H1 (cell line): Measurements from ENCODE around the gene RMC1. TPM values are rescaled to one million over a fixed set of nuclear protein-coding genes. Genes with fewer than 3 reads are reported as not detected.

Source experiments
- CTCF ChIA-PET: fragments of 300-600 bp; sonication (Branson Sonifier 250); formaldehyde crosslinking; loops from one replicate; lab custom pipeline; 2021; ENCODE audit not compliant: partially characterized antibody; lab: Charles Lee
- POLR2A ChIA-PET: fragments of 300-600 bp; sonication (Branson Sonifier 250); formaldehyde crosslinking; loops from one replicate; lab custom pipeline; 2021; ENCODE audit warnings: inconsistent platforms; ENCODE audit not compliant: partially characterized antibody; lab: Charles Lee
- DNase-seq, 2 experiments: peaks; one replicate each; pipeline versions ENCODE4 v3.0.0 to v3.0.0-alpha.2; 2010 to 2022; ENCODE audit warnings: low spot score in 2 of 2, low read depth in 1 of 2, mixed read lengths in 1 of 2
- FAIRE-seq: peaks from 2 replicates; lab custom pipeline; 2011; peaks lifted over from hg19 to GRCh38; lab: Jason Lieb, UNC
- H2AFZ ChIP-seq: 2 replicates; pipeline ENCODE4 v1.8.1; 2012; ENCODE audit warnings: low read length, inconsistent platforms
- H2AK5ac ChIP-seq: 2 replicates; pipeline ENCODE4 v1.6.1; 2013; ENCODE audit warnings: low read depth, low read length
- H2BK120ac ChIP-seq: replicated peaks from 2 replicates; pipeline ENCODE3; 2013; ENCODE audit warnings: low read depth, low read length, inconsistent platforms
- H2BK12ac ChIP-seq: 2 replicates; pipeline ENCODE4 v1.6.1; 2013; ENCODE audit warnings: low read depth, low read length
- H2BK15ac ChIP-seq: 2 replicates; pipeline ENCODE4 v1.6.1; 2013; ENCODE audit warnings: low read length
- H2BK20ac ChIP-seq: 2 replicates; pipeline ENCODE4 v1.6.1; 2013; ENCODE audit warnings: low read length
- H2BK5ac ChIP-seq: 2 replicates; pipeline ENCODE4 v1.6.1; 2013; ENCODE audit warnings: low read depth, low read length
- H3K14ac ChIP-seq: 2 replicates; pipeline ENCODE4 v1.6.1; 2013; ENCODE audit warnings: inconsistent platforms; ENCODE audit not compliant: insufficient read length
- H3K18ac ChIP-seq: 2 replicates; pipeline ENCODE4 v1.6.1; 2013; ENCODE audit warnings: low read length; ENCODE audit errors: extremely low read depth
- H3K23ac ChIP-seq: 2 replicates; pipeline ENCODE4 v1.6.1; 2013; ENCODE audit warnings: inconsistent platforms; ENCODE audit not compliant: insufficient read length
- H3K23me2 ChIP-seq: 2 replicates; pipeline ENCODE4 v1.6.1; 2013; ENCODE audit warnings: low read depth, low read length
- H3K27ac ChIP-seq: 2 replicates; pipeline ENCODE4 v1.6.1; 2011; ENCODE audit warnings: low read depth, low read length, inconsistent platforms
- H3K27me3 ChIP-seq, 4 experiments: replicated peaks in 1 of 4; 1 replicate in 1 of 4; 2 replicates in 3 of 4; pipeline versions ENCODE4 v1.6.1 to v1.8.1; 2011 to 2013; ENCODE audit warnings: low read length in 3 of 4, mild to moderate bottlenecking in 3 of 4, inconsistent platforms in 2 of 4, mixed read lengths in 2 of 4, moderate library complexity in 1 of 4; ENCODE audit not compliant: control insufficient read depth in 3 of 4, insufficient read depth in 3 of 4; ENCODE audit errors: extremely low read depth in 1 of 4
- H3K36me3 ChIP-seq, 4 experiments: 2 replicates each; pipeline versions ENCODE4 v1.6.1 to v1.8.1; 2011 to 2013; ENCODE audit warnings: mild to moderate bottlenecking in 4 of 4, low read length in 3 of 4, moderate library complexity in 2 of 4, control low read depth in 1 of 4, inconsistent platforms in 1 of 4; ENCODE audit not compliant: insufficient read depth in 4 of 4, control insufficient read depth in 2 of 4
- H3K4ac ChIP-seq: replicated peaks from 2 replicates; pipeline ENCODE3; 2013; ENCODE audit warnings: low read length, low read depth, mixed read lengths, inconsistent platforms; ENCODE audit not compliant: insufficient read length
- H3K4me1 ChIP-seq, 4 experiments: replicated peaks in 1 of 4; 1 replicate in 1 of 4; 2 replicates in 3 of 4; pipeline versions ENCODE4 v1.6.1 to v1.8.1; 2011 to 2013; ENCODE audit warnings: low read length in 3 of 4, inconsistent platforms in 2 of 4, mixed read lengths in 1 of 4; ENCODE audit not compliant: insufficient read depth in 4 of 4, control insufficient read depth in 3 of 4
- H3K4me2 ChIP-seq, 2 experiments: 2 replicates each; pipeline versions ENCODE4 v1.6.1 to v1.8.1; 2011 to 2013; ENCODE audit warnings: low read depth in 2 of 2, low read length in 2 of 2, control low read depth in 1 of 2, inconsistent platforms in 1 of 2, mild to moderate bottlenecking in 1 of 2; ENCODE audit not compliant: insufficient read depth in 1 of 2
- H3K4me3 ChIP-seq, 4 experiments: fragments of 200-600, 300-600 bp in 1 of 4; sonication (generic), shearing (Covaris generic), sonication (Bioruptor Twin) in 1 of 4; 2 replicates each; pipeline versions ENCODE4 v1.5.1 to v1.8.1; 2011 to 2016; ENCODE audit warnings: low read length in 4 of 4, low read depth in 3 of 4, control low read depth in 2 of 4, inconsistent platforms in 2 of 4, mild to moderate bottlenecking in 2 of 4, mixed read lengths in 1 of 4, moderate library complexity in 1 of 4; ENCODE audit not compliant: insufficient read depth in 2 of 4; ENCODE audit errors: extremely low read depth in 1 of 4
- H3K56ac ChIP-seq: replicated peaks from 2 replicates; pipeline ENCODE3; 2013; ENCODE audit warnings: low read depth, mild to moderate bottlenecking, mixed read lengths, low read length, inconsistent platforms; ENCODE audit not compliant: insufficient read length
- H3K79me1 ChIP-seq: 2 replicates; pipeline ENCODE4 v1.6.1; 2013; ENCODE audit warnings: low read depth, low read length, control low read depth
- H3K79me2 ChIP-seq, 2 experiments: 2 replicates each; pipeline versions ENCODE4 v1.6.1 to v1.8.1; 2012 to 2013; ENCODE audit warnings: low read length in 2 of 2, mild to moderate bottlenecking in 2 of 2, inconsistent platforms in 1 of 2; ENCODE audit not compliant: insufficient read depth in 2 of 2, control insufficient read depth in 1 of 2
- H3K9ac ChIP-seq, 4 experiments: replicated peaks in 1 of 4; 1 replicate in 1 of 4; 2 replicates in 3 of 4; pipeline versions ENCODE4 v1.6.1 to v1.8.1; 2011 to 2013; ENCODE audit warnings: low read depth in 3 of 4, low read length in 3 of 4, control low read depth in 2 of 4, mild to moderate bottlenecking in 2 of 4, moderate library complexity in 2 of 4, inconsistent platforms in 1 of 4; ENCODE audit errors: extremely low read depth in 1 of 4
- H3K9me3 ChIP-seq, 2 experiments: 2 replicates each; pipeline versions ENCODE4 v1.6.1 to v1.8.1; 2012 to 2013; ENCODE audit warnings: mild to moderate bottlenecking in 2 of 2, moderate library complexity in 2 of 2, control low read depth in 1 of 2, inconsistent platforms in 1 of 2, low read depth in 1 of 2, low read length in 1 of 2, mixed read lengths in 1 of 2; ENCODE audit not compliant: insufficient read depth in 2 of 2
- H4K20me1 ChIP-seq, 2 experiments: replicated peaks in 1 of 2; 2 replicates each; pipeline versions ENCODE3 to v1.8.1; 2011 to 2013; ENCODE audit warnings: inconsistent platforms in 2 of 2, low read length in 2 of 2, mild to moderate bottlenecking in 1 of 2; ENCODE audit not compliant: insufficient read depth in 2 of 2, control insufficient read depth in 1 of 2
- H4K5ac ChIP-seq: 2 replicates; pipeline ENCODE4 v1.6.1; 2013; ENCODE audit warnings: low read length, low read depth, mixed read lengths, inconsistent platforms; ENCODE audit not compliant: insufficient read length
- H4K8ac ChIP-seq: 2 replicates; pipeline ENCODE4 v1.8.0; 2013; ENCODE audit warnings: mild to moderate bottlenecking, moderate library complexity, low read length, inconsistent platforms; ENCODE audit not compliant: insufficient read depth; ENCODE audit errors: extremely low read depth
- H4K91ac ChIP-seq: replicated peaks from 2 replicates; pipeline ENCODE3; 2013; ENCODE audit warnings: low read length, mixed read lengths, inconsistent platforms; ENCODE audit not compliant: insufficient read length
- BACH1 ChIP-seq: IDR thresholded peaks from 2 replicates; pipeline ENCODE4 v1.6.1; 2012; ENCODE audit warnings: low read length, improper control_type of control experiment
- BCL11A ChIP-seq, 2 experiments: IDR thresholded peaks; one replicate each; pipeline ENCODE4 v1.6.1; 2011; ENCODE audit warnings: low read depth in 2 of 2, low read length in 2 of 2, mild to moderate bottlenecking in 2 of 2
- CBX5 ChIP-seq: fragments of 300-800, 300-1000 bp; sonication (generic); IDR thresholded peaks from 2 replicates; pipeline ENCODE4 v1.7.1; 2016; ENCODE audit warnings: antibody characterized with exemption, low read length, low read depth
- CEBPB ChIP-seq: IDR thresholded peaks from 2 replicates; pipeline ENCODE4 v1.6.1; 2012; ENCODE audit warnings: low read depth, low read length
- JUND ChIP-seq: IDR thresholded peaks from 2 replicates; pipeline ENCODE4 v1.6.1; 2011; ENCODE audit warnings: mild to moderate bottlenecking, improper control_type of control experiment, low read length
- KDM1A ChIP-seq: fragments of 200-600, 300-600 bp; sonication (generic); IDR thresholded peaks from 2 replicates; pipeline ENCODE4 v1.7.1; 2016; ENCODE audit warnings: mild to moderate bottlenecking, low read length, borderline replicate concordance
- KDM4A ChIP-seq: IDR thresholded peaks from one replicate; pipeline ENCODE4 v1.7.1; 2012; ENCODE audit warnings: low read depth, mild to moderate bottlenecking, moderate library complexity, low read length, inconsistent platforms; ENCODE audit not compliant: severe bottlenecking
- POLR2A ChIP-seq, 2 experiments: IDR thresholded peaks; 1 replicate in 1 of 2; 2 replicates in 1 of 2; pipeline ENCODE4 v1.6.1; 2011; ENCODE audit warnings: low read depth in 2 of 2, low read length in 2 of 2, mild to moderate bottlenecking in 2 of 2; ENCODE audit errors: control extremely low read depth in 1 of 2
- POU5F1 ChIP-seq: IDR thresholded peaks from 2 replicates; pipeline ENCODE4 v1.6.1; 2011; ENCODE audit warnings: low read depth, mild to moderate bottlenecking, low read length, moderate library complexity
- SIN3A ChIP-seq, 2 experiments: IDR thresholded peaks in 1 of 2; conservative IDR thresholded peaks in 1 of 2; 2 replicates each; pipeline ENCODE4 v1.6.1; 2011 to 2012; ENCODE audit warnings: low read length in 2 of 2, improper control_type of control experiment in 1 of 2, low read depth in 1 of 2, mild to moderate bottlenecking in 1 of 2
- SIRT6 ChIP-seq: IDR thresholded peaks from one replicate; pipeline ENCODE4 v1.7.1; 2012; ENCODE audit warnings: low read length, inconsistent platforms
- WGBS, 2 experiments: shearing (Covaris generic) in 1 of 2; methylation state at CpG; one replicate each; pipeline versions ENCODE4 v1.1.6 to v1.1.7; 2013 to 2015; ENCODE audit warnings: low lambda C conversion rate in 2 of 2, mixed read lengths in 2 of 2, inconsistent platforms in 1 of 2, low coverage in 1 of 2, missing lambda C conversion rate in 1 of 2; ENCODE audit not compliant: insufficient replicate concordance in 2 of 2, insufficient coverage in 1 of 2, insufficient read length in 1 of 2; ENCODE audit errors: extremely low coverage in 1 of 2, missing lambda C conversion rate in 1 of 2; 5-methylcytosine and 5-hydroxymethylcytosine counted together
- polyA plus RNA-seq, 7 experiments: library from polyadenylated mRNA; depleted of rRNA in 3 of 7; stranded (reverse) in 5 of 7; unstranded in 2 of 7; fragments of >200 nt in 5 of 7; fragments of 200-250 nt in 2 of 7; gene quantifications; 1 replicate in 5 of 7; 2 replicates in 1 of 7; 4 replicates in 1 of 7; pipeline versions ENCODE4 v1.2.1 to v1.2.3, GENCODE V29; 2011 to 2013; ENCODE audit warnings: missing spikeins in 2 of 7, mixed read lengths in 2 of 7
- total RNA-seq: library from RNA; stranded (reverse); fragmentation: NEBNext Ultra II Directional; extraction: Animal tissue kit (Norgen Biotek cat#: 25700); gene quantifications from 2 replicates; pipeline ENCODE4 v1.2.1, GENCODE V29; 2021
- TF ChIP-seq, protein P1 (sequence below): IDR thresholded peaks from 2 replicates; pipeline ENCODE4 v1.6.1; 2011; ENCODE audit warnings: low read length, improper control_type of control experiment

Gene RMC1
- total and polyA plus RNA-seq, 2 of the 8 experiments (the other 6 are each of a cell fraction or from before 2014, with no cell fraction given), result 16.4 to 20.1 TPM

DNA sequence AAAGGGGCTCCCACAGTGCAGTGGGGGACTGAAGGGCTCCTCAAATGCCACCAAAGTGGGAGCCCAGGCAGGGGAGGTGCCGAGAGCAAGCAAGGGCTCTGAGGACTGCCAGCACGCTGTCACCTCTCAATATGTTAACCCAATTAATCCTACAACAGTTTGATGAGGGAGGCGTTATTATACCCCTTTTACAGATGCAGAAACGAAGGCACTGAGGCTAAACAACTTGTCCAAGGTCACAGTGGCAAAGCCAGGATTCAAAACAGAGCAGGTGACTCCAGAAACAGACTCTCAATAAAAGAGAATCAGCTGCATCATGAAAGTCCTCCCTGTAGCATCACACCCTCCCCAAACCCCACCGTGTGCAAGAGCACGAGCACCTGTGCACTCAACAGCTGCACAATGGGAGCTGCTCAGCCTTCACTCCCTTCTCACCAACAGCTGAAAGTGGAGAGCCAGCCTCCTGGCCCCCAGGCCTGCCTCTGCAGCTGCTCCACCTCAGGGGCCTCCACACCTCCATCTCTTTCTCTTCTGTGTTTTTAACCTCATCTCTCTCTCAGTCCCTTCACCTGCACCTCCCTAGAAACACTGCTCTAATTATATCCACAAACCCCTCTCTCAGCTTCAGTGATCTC, 74.9 kb downstream of the RMC1 start:
- Histone ChIP-seq H3K4me2 (no peak overlapping the region), H3K9me3 (no peaks in the 10 kb centered on the region), H3K79me1 (peaks cover 6% of the 10 kb centered on the region), H2BK120ac (no peak overlapping the region), H2AFZ (no peak overlapping the region), H3K23me2 (no peaks in the 10 kb centered on the region), H3K27ac (no peak overlapping the region), H3K14ac (no peak overlapping the region), H4K5ac (no peak overlapping the region), H3K27me3 (no peaks in the 10 kb centered on the region), H3K79me2 (peaks cover 0 to 42% of the 10 kb centered on the region in 2 experiments; a peak in 2 of 4 replicates), H3K18ac (no peak overlapping the region), H4K20me1 (peaks cover 0 to 6% of the 10 kb centered on the region in 2 experiments), H3K56ac (no peak overlapping the region), H3K36me3 (peaks cover 0 to 6% (median 2%) of the 10 kb centered on the region in 4 experiments; a peak in 3 of 8 replicates), H3K23ac (no peak overlapping the region), H3K4ac (no peak overlapping the region), H3K4me3 (no peak overlapping the region), H4K91ac (no peak overlapping the region), H2BK20ac (no peak overlapping the region), H2BK15ac (no peak overlapping the region), H2AK5ac (no peak overlapping the region), H2BK12ac (no peak overlapping the region), H3K9ac (no peak overlapping the region), H2BK5ac (no peak overlapping the region), H4K8ac (no peak overlapping the region), H3K4me1 (peaks cover 0 to 4% (median 1%) of the 10 kb centered on the region in 4 experiments; a peak in 3 of 7 replicates)
- DNase-seq, result no peak
- FAIRE-seq, result no peak
- ChIA-PET POLR2A (interaction anchor here (1.2 kb wide), 1 partner anchor 10 kb away, joined by 3 read pairs; no protein-coding TSS in a partner anchor), CTCF (no interaction called here)
- 91% methylated on average over 6 of the region's 6 CpGs; no CpG with 5 or more reads in 1 of the 2 experiments for WGBS, 2 experiments
- TF ChIP-seq BACH1 (no peak), CEBPB (no peak), CBX5 (no peak), BCL11A (IDR thresholded peaks at IDR 0.05; ENCODE audit: low read depth in 2 of 2, low read length in 2 of 2) (no peak), SIRT6 (no peak), KDM1A (no peak), POLR2A (IDR thresholded peaks at IDR 0.05; ENCODE audit: control extremely low read depth in 1 of 2, low read depth in 2 of 2, low read length in 2 of 2) (no peak), POU5F1 (no peak), JUND (no peak), SIN3A (conservative IDR thresholded peaks at IDR 0.05 in 1 of 2, IDR thresholded peaks at IDR 0.05 in 1 of 2; ENCODE audit: low read depth in 1 of 2, low read length in 2 of 2) (no peak), KDM4A (no peak)
- TF ChIP-seq, protein P1, sequence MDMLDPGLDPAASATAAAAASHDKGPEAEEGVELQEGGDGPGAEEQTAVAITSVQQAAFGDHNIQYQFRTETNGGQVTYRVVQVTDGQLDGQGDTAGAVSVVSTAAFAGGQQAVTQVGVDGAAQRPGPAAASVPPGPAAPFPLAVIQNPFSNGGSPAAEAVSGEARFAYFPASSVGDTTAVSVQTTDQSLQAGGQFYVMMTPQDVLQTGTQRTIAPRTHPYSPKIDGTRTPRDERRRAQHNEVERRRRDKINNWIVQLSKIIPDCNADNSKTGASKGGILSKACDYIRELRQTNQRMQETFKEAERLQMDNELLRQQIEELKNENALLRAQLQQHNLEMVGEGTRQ, result no peak
